Limb (tissue), 2 donors: ENCODE data around the gene ZNF511.
A peak's percentile ranks its signal among the peaks of the same experiment; 100 is the strongest.

Source experiments
- DNase-seq, 2 donors: peaks; one replicate each; pipeline ENCODE4 v3.0.0-alpha.2; 2016; ENCODE audit errors: extremely low spot score in 2 of 2

ZNF511 gene

DNA sequence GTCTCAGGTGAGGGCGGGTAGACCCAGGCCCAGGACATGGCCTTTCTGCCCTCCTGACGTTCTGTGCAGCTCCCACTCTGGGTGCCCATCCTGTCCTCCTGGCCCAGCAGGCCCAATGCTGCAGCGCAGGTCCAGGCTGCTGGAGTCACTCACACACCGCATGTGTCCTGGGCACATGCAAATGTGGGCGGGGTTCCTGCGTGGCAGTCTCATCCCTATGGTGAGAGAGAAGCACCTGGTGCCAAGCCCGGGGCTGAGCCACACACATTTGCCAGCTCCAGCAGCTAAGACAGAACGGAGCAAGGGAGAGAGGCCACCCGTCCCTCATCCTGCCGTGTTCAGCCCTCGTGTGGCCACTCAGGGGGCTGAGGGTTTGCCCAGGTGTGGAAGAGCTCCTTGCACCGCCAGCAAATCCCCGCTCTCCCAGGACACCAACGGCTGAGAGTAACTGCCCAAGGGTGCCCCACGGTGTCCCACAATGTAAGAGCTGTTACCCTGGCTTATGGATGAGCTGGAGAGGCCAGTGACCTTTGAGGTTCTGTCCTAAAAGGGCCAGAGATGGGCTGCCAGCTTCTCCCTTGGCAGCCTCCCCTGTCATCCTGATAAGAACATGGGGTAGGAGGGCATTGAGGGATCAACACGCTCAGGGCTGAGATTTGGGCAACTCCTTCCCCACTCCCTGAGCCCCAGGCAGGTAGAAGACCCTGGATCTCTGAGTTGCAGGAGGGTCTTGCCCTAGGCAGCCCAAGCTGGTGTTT lies 44.7 kb downstream of the ZNF511 start:
- DNase-seq: no peak

DNA sequence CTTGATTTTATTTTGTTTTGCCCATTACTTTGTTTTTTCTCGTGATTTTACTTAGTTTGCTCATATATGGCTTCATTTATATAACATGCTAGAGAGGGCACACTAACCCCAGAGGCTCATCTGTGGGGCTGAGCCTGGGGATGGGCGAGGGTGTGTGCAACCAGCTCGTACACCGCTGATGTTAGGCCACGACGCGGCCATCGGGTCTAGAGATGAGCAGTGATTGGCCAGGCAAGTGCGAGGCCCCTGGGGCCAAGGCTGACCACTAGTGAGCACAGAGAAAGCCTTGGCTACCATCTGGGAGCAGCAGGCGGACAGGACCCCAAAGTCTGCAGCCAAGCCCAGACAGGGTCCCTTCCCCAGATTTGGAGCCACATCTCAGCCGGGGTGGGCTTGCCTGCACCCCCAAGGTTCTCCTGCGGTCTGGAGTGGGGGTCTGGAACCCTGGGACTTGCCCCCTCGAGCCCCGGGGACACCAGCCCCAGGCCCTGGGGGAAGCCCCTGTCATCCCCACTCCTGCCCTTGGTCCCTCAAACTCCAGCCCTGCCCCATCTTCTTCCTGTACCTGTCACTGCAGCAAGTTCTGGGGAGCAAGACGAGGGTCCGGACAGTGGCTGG lies 45.4 kb downstream of the ZNF511 start:
- DNase-seq: no peak

DNA sequence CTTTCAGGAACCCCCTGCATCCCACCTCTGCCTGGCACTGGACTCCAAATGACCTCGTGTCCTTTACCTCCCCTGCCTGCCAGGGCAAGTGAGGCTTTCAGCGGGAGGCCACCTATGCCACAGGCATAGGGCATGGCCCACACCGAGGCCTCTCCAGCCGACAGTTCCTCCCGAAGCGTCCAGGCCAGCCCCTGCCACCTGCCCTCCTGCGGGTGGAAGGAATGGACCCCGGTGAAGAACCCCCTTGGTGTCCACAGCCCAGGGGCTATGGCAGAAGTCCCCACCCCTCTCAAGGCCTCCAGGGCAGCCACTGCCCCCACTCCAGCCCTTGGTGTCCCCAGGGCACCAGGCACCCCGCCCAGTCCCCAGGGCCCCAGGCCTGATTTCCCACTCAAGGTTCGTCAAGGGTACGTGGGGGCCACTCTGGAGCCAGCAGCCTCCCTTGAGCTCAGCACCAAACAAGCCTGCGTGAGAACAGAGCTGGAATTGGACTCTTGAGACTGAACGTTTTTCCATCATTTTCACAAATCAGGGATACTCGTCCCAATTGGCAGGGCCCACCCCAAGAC lies 46.0 kb downstream of the ZNF511 start:
- DNase-seq: no peak

DNA sequence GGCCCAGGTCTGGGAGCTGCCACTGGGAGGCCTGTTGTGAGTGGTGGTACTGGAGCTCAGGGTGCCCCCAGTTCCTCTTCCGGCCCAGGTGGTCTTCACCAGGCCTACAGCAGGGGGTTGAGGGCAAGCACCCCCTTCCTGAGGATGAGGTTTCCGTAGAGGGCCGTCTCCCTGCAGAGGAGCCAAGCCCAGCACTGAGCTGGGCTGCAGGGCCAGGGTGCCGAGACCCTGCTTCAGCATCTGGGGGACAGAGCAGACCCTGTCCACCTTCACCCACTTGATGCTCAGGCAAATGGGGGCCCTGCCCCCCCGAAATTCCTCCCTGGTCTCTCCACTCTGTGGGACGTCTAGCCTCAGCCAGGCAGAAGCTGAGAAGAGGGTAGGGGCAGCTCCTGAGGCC lies 46.6 kb downstream of the ZNF511 start:
- DNase-seq: no peak

DNA sequence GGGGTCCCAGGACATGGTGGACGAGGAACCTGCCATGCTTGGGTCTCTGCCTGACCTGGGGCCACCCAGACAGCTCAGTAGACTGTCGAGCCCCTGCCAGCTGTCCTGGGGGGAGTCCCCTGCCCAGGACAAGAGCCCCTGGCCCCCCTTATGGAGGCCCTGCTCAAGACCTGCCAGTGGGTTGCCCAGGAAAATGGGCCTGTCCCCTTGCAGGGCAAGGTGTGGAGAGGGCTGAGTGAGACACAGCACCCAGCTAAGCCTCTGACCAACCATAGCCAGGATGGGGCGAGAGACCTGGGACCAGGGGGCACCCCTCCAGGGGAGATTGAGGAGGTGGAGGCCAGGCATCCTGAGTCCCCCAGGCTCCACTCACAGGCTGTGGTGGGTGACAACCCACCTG lies 47.3 kb downstream of the ZNF511 start:
- DNase-seq: no peak

DNA sequence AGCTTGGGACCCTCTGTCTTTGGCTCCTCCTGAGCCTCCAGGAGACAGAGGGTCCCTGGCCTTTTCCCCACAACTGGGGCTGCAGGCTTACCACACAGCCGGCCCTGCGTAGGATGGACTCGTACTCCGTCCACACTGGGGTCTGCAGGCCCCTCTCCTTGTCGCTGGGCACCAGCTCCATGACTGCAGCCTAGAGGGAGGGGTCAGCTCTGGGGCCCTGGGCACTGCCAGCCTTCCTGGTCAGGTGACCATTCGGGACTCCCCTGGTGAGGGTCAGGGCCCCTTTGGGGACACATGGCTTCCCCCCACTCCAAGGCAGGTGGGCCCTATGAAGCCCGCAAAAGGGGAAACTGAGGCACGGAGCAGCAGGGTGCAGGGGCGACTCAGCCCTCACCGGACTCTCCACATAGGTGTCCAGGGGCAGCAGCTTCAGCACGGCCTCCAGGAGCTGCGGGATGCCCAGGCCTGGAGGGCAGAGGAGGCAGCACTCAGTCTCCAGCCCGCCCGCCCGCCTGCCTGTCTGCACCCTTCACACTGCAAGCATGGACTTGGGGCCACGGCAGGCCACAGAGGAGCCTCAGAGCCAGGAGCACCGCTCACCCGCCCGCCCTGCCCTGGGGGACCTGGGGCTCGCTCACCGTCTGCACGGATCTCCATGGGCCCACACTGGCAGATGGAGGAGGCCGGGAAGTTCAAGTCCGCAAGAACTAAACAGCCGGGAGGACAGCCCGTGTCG lies 48.0 kb downstream of the ZNF511 start:
- no peak for DNase-seq

DNA sequence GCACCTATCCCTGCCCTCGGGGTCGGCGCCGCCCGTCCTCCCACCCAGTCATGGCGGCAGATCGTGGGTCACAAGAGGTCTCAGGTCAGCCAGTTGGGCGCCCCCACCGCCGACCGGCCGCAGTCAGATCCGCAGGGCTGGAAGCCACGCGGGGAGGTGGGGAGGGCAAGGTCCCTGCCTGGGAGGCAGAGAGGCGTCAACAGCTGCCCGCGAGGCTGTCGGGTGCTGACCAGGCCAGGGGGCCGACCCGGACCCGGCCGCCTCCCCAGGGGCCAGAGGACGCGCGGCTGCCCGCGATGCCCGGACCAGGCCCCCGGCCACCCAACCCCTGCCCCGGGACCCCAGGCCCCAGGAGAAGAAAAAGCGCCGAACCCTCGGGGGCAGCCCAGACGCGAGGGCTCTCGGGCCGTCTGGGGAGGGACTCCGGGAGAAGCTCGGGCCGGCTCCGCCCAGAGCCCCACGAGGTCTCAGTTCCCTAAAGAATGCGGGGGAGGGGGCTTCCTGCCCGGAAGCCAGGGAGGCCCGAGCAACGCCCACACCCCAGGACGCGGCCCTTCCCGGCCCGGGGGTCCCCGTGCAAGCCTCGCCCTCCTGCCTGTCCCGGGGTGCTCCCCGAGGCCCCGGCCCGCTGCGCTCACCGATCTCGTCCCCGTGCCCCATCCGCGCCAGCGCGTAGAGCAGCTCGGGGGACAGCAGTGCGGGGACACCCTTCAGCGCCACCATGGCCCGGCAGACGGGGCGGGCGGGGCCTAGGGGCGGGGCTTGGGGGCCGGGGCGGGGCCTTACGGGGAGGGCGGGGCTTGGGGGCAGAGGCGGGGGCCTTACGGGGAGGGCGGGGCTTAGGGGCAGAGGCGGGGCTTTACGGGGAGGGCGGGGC lies 48.8 kb downstream of the ZNF511 start, which contains the start of gene FUOM:
Gene FUOM (minus strand): TSS at position 735 of the 877 bp plus-strand sequence. CDS start 12 bp downstream, at position 723.
- peak; percentile 40 to 79 for DNase-seq

DNA sequence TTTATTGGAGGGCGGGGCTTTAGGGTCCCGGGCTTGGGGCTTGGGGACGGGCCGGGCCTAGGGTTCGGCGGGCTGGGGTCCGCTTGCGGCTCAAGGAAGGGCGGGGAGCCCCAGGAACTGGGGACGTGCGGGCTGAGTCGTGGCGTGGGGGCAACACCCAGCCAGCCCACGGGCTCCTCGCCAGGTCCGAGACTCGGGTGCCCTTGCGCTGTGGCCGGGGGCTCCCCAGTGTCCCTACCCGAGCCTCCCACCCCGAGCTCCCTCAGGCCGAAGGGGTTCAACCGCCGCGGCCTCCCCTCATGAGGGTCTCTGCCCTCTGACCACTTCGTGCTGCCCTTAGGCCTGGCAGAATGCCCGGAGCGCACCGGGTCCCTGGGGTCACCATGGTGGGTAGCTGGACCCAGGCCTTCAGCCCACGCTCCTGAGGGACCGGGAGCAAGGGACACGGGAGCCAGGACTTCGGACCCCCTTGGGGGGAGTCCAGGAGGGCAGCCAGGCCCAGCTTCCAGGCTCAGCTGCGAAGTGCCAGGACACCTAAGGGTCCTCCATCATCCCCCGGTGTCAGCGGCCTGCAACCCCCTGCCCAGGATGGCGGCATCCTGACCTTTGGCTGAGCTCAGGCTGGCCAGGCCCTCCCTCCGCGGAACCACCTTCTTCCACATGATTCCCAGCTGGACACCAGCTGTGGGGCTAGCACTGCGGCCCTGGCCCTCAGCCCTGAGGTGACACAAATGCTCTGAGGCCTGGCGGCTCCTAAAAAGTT lies 49.6 kb downstream of the ZNF511 start:
- no peak for DNase-seq

DNA sequence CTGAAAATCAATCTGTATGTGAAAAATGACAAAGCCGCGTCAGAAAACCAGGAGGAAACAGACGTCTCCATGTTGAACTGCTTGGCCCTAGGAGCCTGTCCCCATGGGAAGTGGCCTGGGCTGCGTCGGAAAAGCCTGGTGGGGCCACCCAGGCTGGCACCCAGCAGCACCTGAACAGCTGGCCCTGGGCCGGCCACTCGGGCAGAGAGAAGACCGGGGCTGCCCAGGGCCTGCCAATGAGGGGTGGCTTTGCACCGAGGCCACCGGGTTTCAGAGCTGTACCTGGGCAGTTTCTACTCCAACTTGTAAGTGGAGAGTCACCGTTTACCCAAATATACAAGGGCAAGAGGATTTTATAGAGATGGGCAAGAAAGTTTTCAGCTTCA lies 50.2 kb downstream of the ZNF511 start:
- DNase-seq: no peak

DNA sequence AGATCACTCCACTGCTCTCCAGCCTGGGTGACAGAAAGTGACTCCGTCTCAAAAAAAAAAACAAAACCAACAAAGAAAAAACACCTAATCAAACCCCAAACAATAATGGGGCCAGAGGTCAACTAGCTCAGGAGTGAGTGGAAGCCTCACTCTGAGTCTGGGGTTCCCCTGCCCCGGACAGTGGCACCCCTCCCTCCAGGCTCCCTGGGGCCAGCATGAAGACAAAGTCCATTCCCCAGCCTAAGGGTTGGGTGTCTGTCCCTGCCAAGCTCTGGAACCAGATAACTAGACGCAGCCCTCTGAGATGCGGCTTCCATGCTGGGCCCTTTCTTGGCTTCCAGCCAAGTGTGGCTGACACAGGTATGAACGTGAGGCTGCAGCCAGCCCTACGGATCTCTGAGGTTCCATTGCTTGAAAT lies 50.8 kb downstream of the ZNF511 start:
- no peak for DNase-seq

DNA sequence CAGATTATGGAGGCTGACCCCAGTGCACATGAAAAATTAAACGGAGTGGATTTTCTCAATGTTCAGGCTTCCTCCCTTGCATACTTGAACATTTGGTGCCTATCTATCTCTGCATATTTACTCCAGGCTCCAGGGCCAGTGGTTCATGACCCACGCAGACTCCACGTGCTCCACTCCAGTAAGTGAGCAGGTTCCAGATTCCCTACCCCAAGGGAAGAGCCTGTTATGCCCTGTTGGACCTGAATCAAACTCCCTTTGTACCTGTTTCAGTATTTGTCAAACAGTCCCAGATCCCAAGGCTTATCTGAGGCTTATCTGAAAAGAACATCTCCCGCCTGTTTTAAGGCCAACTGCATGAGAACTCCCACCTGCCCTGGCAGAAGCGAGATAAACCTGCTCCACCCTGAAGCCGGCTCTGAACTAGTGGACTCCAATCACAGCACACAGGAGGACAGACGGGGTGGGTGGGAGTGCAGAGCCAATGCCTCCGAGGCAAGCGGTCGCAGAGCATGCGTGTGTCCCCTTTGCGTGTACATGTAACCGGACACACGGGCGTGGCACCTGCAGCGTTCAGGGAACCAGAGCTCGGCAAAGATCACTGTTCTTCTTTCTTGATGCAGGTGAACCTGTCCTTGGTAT lies 51.4 kb downstream of the ZNF511 start:
- DNase-seq: no peak

DNA sequence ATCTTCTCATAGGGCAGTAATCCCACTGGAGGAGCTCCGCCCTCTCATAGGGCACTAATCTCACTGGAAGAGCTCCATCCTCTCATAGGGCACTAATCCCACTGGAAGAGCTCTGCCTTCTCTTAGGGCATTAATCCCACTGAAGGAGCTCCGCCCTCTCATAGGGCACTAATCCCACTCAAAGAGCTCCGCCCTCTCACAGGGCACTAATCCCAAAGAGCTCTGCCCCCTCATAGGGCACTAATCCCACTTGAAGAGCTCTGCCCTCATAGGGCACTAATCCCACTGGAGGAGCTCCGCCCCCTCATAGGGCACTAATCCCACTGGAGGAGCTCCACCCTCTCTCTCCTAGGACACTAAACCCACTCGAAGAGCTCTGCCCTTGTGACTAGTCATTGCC lies 52.5 kb downstream of the ZNF511 start:
- DNase-seq: no peak

DNA sequence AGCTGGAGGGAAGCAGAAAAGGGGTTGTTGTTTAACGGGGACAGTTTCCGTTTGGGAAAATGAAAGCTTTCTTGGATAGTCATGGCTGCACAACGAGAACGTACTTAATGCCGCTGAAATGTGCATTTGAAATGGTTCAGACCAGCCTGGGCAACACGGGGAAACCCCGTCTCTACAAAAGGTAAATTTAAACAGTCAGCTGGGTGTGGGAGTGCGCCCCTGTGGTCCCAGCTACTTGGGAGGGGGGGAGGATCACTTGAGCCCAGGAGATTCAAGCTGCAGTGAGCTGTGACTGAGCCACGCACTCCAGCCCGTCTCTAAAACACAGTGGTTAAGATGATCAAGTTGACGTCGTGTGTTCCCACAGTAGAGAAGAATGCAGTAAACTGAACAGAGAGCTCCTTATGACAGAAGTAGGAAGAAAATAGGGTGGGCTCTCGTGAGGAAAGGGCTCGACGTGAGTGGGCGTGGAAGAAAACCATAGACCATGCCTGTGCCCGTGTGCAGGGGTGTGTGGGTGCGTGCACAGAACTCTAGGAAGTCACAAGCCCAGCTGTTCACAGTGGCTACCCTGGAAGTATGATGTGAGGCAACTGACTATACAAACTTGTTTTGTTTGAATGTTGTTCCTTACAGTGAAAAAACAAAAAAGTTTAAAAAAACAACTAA lies 53.2 kb downstream of the ZNF511 start:
- no peak for DNase-seq
